GM19468 (cell line): ENCODE data around the gene DNAH2.

Experiments
- ATAC-seq: cut with Tn5 transposase; IDR thresholded peaks from one replicate; pipeline ENCODE4 v1.9.1; 2021; ENCODE audit warnings: mild to moderate bottlenecking, moderate library complexity, moderate number of reproducible peaks; ENCODE audit not compliant: unreplicated experiment; ENCODE audit errors: extremely low read depth

The DNAH2 gene

GRCh38 chr17:7845359-7846062, 128.0 kb downstream of the DNAH2 start:
- ATAC-seq, result no peak

- ATAC-seq, result no peak
These were observed 128.7 kb downstream of the DNAH2 start for GRCh38 chr17:7846063-7846735.

GRCh38 chr17:7846765-7847661, 129.5 kb downstream of the DNAH2 start:
- no peak for ATAC-seq

GRCh38 chr17:7848131-7848579, 130.6 kb downstream of the DNAH2 start:
- ATAC-seq, result no peak

GRCh38 chr17:7848739-7849129, 131.2 kb downstream of the DNAH2 start:
- no peak for ATAC-seq

DNA sequence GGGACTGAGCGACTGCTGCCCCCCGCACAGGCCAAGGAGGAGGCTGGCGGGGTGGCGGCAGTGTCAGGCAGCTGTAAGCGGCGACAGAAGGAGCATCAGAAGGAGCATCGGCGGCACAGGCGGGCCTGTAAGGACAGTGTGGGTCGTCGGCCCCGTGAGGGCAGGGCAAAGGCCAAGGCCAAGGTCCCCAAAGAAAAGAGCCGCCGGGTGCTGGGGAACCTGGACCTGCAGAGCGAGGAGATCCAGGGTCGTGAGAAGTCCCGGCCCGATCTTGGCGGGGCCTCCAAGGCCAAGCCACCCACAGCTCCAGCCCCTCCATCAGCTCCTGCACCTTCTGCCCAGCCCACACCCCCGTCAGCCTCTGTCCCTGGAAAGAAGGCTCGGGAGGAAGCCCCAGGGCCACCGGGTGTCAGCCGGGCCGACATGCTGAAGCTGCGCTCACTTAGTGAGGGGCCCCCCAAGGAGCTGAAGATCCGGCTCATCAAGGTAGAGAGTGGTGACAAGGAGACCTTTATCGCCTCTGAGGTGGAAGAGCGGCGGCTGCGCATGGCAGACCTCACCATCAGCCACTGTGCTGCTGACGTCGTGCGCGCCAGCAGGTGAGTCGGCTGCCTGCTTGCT, 131.7 kb downstream of the DNAH2 start:
- no peak for ATAC-seq

- no peak for ATAC-seq
These were observed 132.4 kb downstream of the DNAH2 start for GRCh38 chr17:7849751-7850504.

DNA sequence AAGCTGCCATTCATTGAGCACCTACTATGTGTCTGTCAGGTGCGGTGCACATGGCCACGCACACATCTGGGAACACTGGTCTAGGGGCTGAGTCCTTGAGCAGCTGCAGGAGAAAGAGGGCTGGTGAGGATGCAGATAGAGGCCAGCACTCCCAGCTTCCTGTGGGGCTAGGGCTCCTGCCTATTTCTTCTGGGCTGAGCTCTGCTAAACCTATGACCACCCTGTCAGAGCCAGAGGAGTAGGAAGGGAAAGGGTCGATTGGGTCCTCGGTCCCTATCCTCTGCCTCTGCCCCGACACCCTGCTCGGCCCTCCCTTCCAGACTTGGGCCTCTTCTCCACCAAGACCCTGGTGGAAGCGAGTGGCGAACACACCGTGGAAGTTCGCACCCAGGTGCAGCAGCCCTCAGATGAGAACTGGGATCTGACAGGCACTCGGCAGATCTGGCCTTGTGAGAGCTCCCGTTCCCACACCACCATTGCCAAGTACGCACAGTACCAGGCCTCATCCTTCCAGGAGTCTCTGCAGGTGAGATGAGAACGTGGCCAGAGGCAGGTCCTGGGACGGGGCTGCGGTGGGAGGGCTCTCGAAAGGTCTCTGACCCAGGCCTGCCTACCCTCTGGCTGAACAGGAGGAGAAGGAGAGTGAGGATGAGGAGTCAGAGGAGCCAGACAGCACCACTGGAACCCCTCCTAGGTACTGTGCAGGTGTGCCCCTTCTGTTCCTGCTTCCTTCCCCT, 133.3 kb downstream of the DNAH2 start:
- no peak for ATAC-seq

GRCh38 chr17:7851438-7852261, 134.1 kb downstream of the DNAH2 start:
- no peak for ATAC-seq

DNA sequence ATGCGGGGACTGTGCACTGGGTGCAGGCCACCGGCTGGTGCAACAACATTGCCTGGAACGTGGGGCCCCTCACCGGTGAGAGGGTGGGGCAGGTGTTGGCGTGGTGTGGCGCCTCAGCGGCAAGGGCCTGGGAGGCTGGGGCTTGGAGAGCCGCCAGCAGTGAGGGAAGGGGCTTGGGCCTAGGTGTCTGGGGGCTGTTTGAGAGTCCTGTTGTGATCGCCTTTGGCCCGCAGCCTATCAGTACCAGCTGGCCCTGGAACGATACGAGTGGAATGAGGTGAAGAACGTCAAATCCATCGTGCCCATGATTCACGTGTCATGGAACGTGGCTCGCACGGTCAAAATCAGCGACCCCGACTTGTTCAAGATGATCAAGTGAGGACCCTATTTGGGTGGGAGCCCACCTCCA, 134.7 kb downstream of the DNAH2 start:
- ATAC-seq, result no peak

GRCh38 chr17:7852919-7853690, 135.6 kb downstream of the DNAH2 start:
- no peak for ATAC-seq

- ATAC-seq, result no peak
These were observed 136.1 kb downstream of the DNAH2 start for GRCh38 chr17:7853691-7854038.

DNA sequence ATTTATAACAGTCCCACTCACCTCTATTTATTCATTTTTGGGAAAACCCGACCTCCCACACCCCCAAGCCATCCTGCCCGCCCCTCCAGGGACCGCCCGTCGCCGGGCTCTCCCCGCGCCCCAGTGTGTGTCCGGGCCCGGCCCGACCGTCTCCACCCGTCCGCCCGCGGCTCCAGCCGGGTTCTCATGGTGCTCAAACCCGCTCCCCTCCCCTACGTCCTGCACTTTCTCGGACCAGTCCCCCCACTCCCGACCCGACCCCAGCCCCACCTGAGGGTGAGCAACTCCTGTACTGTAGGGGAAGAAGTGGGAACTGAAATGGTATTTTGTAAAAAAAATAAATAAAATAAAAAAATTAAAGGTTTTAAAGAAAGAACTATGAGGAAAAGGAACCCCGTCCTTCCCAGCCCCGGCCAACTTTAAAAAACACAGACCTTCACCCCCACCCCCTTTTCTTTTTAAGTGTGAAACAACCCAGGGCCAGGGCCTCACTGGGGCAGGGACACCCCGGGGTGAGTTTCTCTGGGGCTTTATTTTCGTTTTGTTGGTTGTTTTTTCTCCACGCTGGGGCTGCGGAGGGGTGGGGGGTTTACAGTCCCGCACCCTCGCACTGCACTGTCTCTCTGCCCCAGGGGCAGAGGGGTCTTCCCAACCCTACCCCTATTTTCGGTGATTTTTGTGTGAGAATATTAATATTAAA, 136.7 kb downstream of the DNAH2 start:
- no peak for ATAC-seq

DNA sequence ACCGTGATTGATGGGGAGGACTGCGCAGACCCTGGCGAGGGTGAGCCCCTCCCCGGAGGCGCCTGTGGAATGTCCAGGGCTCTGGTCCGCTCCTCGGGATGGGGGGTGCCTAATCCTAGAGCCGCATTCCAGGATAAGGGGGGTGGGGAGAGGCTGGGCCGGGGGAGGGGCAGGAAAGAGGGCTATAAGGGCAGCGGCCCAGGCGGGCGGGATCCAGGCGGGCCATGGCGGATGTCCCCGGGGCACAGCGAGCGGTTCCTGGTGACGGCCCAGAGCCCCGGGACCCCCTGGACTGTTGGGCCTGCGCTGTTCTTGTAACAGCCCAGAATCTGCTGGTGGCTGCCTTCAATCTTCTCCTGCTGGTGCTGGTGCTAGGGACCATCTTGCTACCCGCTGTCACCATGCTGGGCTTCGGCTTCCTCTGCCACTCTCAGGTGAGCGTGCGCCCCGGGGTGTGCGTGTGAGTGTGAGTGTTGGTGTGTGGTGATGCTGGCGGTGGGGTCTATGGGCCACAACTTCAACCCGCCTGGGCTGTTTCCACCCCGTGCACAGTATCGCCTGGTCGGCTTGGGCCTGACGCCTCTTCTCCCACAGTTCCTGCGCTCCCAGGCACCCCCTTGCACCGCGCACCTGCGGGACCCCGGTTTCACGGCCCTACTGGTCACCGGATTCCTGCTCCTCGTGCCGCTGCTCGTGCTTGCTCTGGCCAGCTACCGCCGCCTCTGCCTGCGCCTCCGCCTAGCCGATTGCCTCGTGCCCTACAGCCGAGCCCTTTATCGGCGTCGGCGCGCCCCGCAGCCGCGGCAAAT, 137.5 kb downstream of the DNAH2 start, which contains the start of gene TMEM88:
TSS of gene TMEM88 (plus strand) at position 216 of the 809 bp plus-strand sequence. CDS start at position 225, 9 bp downstream.
- ATAC-seq, result no peak

GRCh38 chr17:7855660-7856010, 138.1 kb downstream of the DNAH2 start:
- no peak for ATAC-seq
